Measurements from ENCODE around the gene SBNO2. TPM values are rescaled to one million over a fixed set of nuclear protein-coding genes. Genes with fewer than 3 reads are reported as not detected.

Gene SBNO2
- total and polyA plus RNA-seq, 2 donors (not counting 1 experiment from before 2014, with no cell fraction given), result 42.8 to 83.3 TPM

GRCh38 chr19:1157931-1158884 is 15.9 kb downstream of the SBNO2 start:
- 97% methylated on average over 69 of the region's 69 CpGs for WGBS (ENCODE audit: insufficient coverage)
- ChIA-PET POLR2A (interaction anchor here (0.5 kb wide), 2 partner anchors 24 to 35 kb away, joined by 3 read pairs; no protein-coding TSS in a partner anchor), CTCF (no interaction called here)
- peaks cover 8% of the 10 kb centered on the region for H3K4me1 Mint-ChIP-seq
- no peak overlapping the region for H3K4me3 ChIP-seq (ENCODE audit: control extremely low read depth in 1 of 5, extremely low read depth in 1 of 5, insufficient read depth in 1 of 5, low read depth in 2 of 5, low read length in 4 of 5)
- H3K9me3 ChIP-seq (ENCODE audit: control extremely low read depth in 1 of 3, control insufficient read depth in 2 of 3, insufficient read depth in 1 of 3, low read length in 2 of 3), result no peaks in the 10 kb centered on the region
- no peak for DNase-seq
- peaks cover 0 to 6% of the 10 kb centered on the region in 2 experiments for H3K36me3 ChIP-seq (replicated peaks in 1 of 2; ENCODE audit: control extremely low read depth in 1 of 2, control insufficient read depth in 1 of 2, extremely low read depth in 1 of 2, insufficient read depth in 2 of 2, low read length in 1 of 2)
- no peaks in the 10 kb centered on the region for H3K27me3 Mint-ChIP-seq
- no peaks in the 10 kb centered on the region for H3K9me3 Mint-ChIP-seq (ENCODE audit: insufficient read depth)
- H3K27me3 ChIP-seq (replicated peaks in 1 of 4; ENCODE audit: control extremely low read depth in 1 of 4, control insufficient read depth in 3 of 4, insufficient read depth in 4 of 4, low read length in 3 of 4), result no peaks in the 10 kb centered on the region
- intact Hi-C loops (cut with micrococcal nuclease), result no loop called here
- no peak for ATAC-seq (ENCODE audit: low read depth)
- H4K20me1 ChIP-seq (ENCODE audit: control insufficient read depth, insufficient read depth, low read length, poor library complexity, severe bottlenecking), result peaks cover 79% of the 10 kb centered on the region
- no peak overlapping the region for H3K27ac Mint-ChIP-seq
- no peak overlapping the region for H2AFZ ChIP-seq (ENCODE audit: insufficient read depth, low read depth, low read length, poor library complexity, severe bottlenecking)
- H3K79me2 ChIP-seq (ENCODE audit: control insufficient read depth, insufficient read depth, low read length), result peaks cover 80% of the 10 kb centered on the region
- no peak for TF ChIP-seq EZH2 (IDR thresholded peaks at IDR 0.05; ENCODE audit: borderline replicate concordance, insufficient read depth, low read depth, low read length, poor library complexity, severe bottlenecking)
- TF ChIP-seq CTCF (IDR thresholded peaks at IDR 0.05), result no peak
- no peak overlapping the region for H3K9ac ChIP-seq (ENCODE audit: low read length)
- no peaks in the 10 kb centered on the region for H3K4me1 ChIP-seq (ENCODE audit: control insufficient read depth in 2 of 2, insufficient read depth in 2 of 2, low read length in 2 of 2)
- H3K4me2 ChIP-seq (replicated peaks; ENCODE audit: low read depth, low read length, poor library complexity, severe bottlenecking), result no peak overlapping the region
- no peak overlapping the region for H3K27ac ChIP-seq (ENCODE audit: low read length in 2 of 2)
- H3K4me3 Mint-ChIP-seq, result no peak overlapping the region
